Measurements from ENCODE around the gene DLG2. TPM values are rescaled to one million over a fixed set of nuclear protein-coding genes. Genes with fewer than 3 reads are reported as not detected.

Gene DLG2
- total and polyA plus RNA-seq, 2 of the 4 experiments (the other 2 are of a cell fraction): 0.31 to 0.36 TPM

DNA sequence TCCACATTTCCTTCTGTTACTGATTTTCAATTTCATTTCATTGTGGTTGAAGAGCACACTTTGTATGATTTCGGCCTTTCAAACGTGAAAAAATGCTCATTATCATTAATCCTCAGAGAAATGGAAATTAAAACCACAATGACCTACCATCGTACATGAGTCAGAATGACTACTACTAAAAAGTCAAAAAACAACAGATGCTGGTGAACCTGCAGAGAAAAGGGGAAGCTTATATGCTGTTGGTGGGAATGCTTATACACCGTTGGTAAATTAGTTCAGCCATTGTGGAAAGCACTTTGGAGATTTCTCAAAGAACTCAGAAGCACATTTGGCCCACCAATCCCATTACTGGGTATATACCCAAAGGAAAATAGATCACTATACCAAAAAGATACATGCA is 57.6 kb downstream of the DLG2 start:
- Histone ChIP-seq H2BK20ac (ENCODE audit: low read depth, low read length) (no peak overlapping the region), H3K18ac (ENCODE audit: low read depth, low read length) (no peak overlapping the region), H3K4me2 (ENCODE audit: low read depth, low read length) (no peak overlapping the region), H3K36me3 (ENCODE audit: control insufficient read depth, insufficient read depth, low read length) (no peaks in the 10 kb centered on the region), H3K4me3 (ENCODE audit: insufficient read depth, low read depth, low read length) (no peak overlapping the region), H3K9me3 (ENCODE audit: control insufficient read depth, insufficient read depth, low read length) (no peaks in the 10 kb centered on the region), H4K20me1 (ENCODE audit: insufficient read depth, low read length) (no peaks in the 10 kb centered on the region), H3K4me1 (ENCODE audit: control insufficient read depth, insufficient read depth, low read length) (no peaks in the 10 kb centered on the region), H3K9me1 (ENCODE audit: insufficient read depth, low read length) (no peaks in the 10 kb centered on the region), H3K23ac (ENCODE audit: low read depth, low read length) (no peak overlapping the region), H2BK120ac (ENCODE audit: low read depth, low read length) (no peak overlapping the region), H4K91ac (ENCODE audit: insufficient read depth, low read depth, low read length) (no peak overlapping the region), H2AFZ (replicated peaks; ENCODE audit: low read length, poor library complexity) (no peak overlapping the region), H3K14ac (replicated peaks; ENCODE audit: low read depth, low read length) (no peak overlapping the region), H3K9ac (ENCODE audit: low read depth, low read length) (no peak overlapping the region), H4K5ac (ENCODE audit: low read depth, low read length) (no peak overlapping the region), H3K56ac (ENCODE audit: extremely low read depth, insufficient read depth, low read length) (no peak overlapping the region), H3K79me1 (ENCODE audit: low read depth in 1 of 2, low read length in 2 of 2) (no peaks in the 10 kb centered on the region), H2BK15ac (ENCODE audit: low read depth, low read length) (no peak overlapping the region), H3K27ac (ENCODE audit: insufficient read depth, low read length) (no peak overlapping the region), H2AK9ac (replicated peaks; ENCODE audit: low read depth, low read length, poor library complexity) (no peak overlapping the region), H3K27me3 (ENCODE audit: control insufficient read depth, insufficient read depth, low read length) (no peaks in the 10 kb centered on the region), H2BK5ac (ENCODE audit: low read depth, low read length, poor library complexity, severe bottlenecking) (no peak overlapping the region), H2AK5ac (ENCODE audit: low read depth, low read length) (no peak overlapping the region), H3K4ac (ENCODE audit: low read depth, low read length) (no peak overlapping the region), H4K8ac (ENCODE audit: low read depth in 2 of 2, low read length in 2 of 2) (no peak overlapping the region)
- ChIA-PET POLR2A (ENCODE audit: unreplicated experiment) (no interaction called here), CTCF (no interaction called here)
- dilution Hi-C loops (cut with HindIII; ENCODE audit: low sequenced_read_pairs, unreplicated experiment) (no loop called here), intact Hi-C loops (cut with micrococcal nuclease) (no loop called here), in situ Hi-C loops (cut with MboI; ENCODE audit: low sequenced_read_pairs) (no loop called here)
- BruUV-seq (replicated peaks): no TSS peak
- no peak for ATAC-seq (ENCODE audit: low read depth)
- TF ChIP-seq NFE2L2 (IDR thresholded peaks at IDR 0.05; ENCODE audit: low read depth, low read length) (no peak), RCOR1 (IDR thresholded peaks at IDR 0.05; ENCODE audit: insufficient replicate concordance, low read length) (no peak), BHLHE40 (IDR thresholded peaks at IDR 0.05; ENCODE audit: low read depth, low read length) (no peak)
- no peak for DNase-seq
- no CpG with 5 or more reads among the region's 4 CpGs for WGBS, 2 experiments (ENCODE audit: extremely low coverage in 2 of 2, insufficient read length in 1 of 2)

Data from IMR-90 (cell line).